Psoas muscle (tissue), 8 donors: ENCODE measurements around the gene DRD1. TPM values are rescaled to one million over a fixed set of nuclear protein-coding genes. Genes with fewer than 3 reads are reported as not detected.

ENCODE experiments used
- ATAC-seq, 4 donors: fragments of 200-7000 bp; cut with Tn5 transposase; one replicate each; pipeline ENCODE4 v1.9.1; 2020; ENCODE audit warnings: moderate library complexity in 3 of 4, mild to moderate bottlenecking in 2 of 4
- DNase-seq, 2 donors: peaks; one replicate each; pipeline ENCODE4 v3.0.0-alpha.2; 2020
- H3K27ac ChIP-seq: fragments of 200-600 bp; one replicate; pipeline ENCODE4 v1.8.0; 2022
- H3K27me3 ChIP-seq, 3 donors: fragments of 200-600 bp in 1 of 3; one replicate each; pipeline versions ENCODE4 v1.6.1 to v1.8.0; 2013 to 2022; ENCODE audit warnings: low read length in 2 of 3, mild to moderate bottlenecking in 2 of 3, moderate library complexity in 1 of 3; ENCODE audit not compliant: insufficient read depth in 3 of 3
- H3K36me3 ChIP-seq, 2 donors: fragments of 200-600 bp in 1 of 2; one replicate each; pipeline versions ENCODE4 v1.6.1 to v1.8.0; 2013 to 2022; ENCODE audit warnings: low read depth in 1 of 2, mild to moderate bottlenecking in 1 of 2, moderate library complexity in 1 of 2; ENCODE audit not compliant: insufficient read depth in 1 of 2
- H3K4me1 ChIP-seq: fragments of 200-600 bp; one replicate; pipeline ENCODE4 v1.8.0; 2022
- H3K4me3 ChIP-seq: fragments of 200-600 bp; one replicate; pipeline ENCODE4 v1.8.0; 2022; ENCODE audit warnings: mild to moderate bottlenecking
- H3K9me3 ChIP-seq: fragments of 200-600 bp; one replicate; pipeline ENCODE4 v1.8.0; 2022
- WGBS, 3 donors: extraction: QIAGEN DNeasy Blood & Tissue Kit; methylation state at CpG; one replicate each; pipeline versions ENCODE4 v1.1.6 to v1.1.7; 2013; 5-methylcytosine and 5-hydroxymethylcytosine counted together
- intact Hi-C, 2 donors: fragments of 100-400 bp; cut with DNase I; formaldehyde crosslinking; loops; one replicate each; pipeline versions ENCODE4 v1.11.0 to v1.14.2; 2022
- polyA plus RNA-seq, 3 donors: library from polyadenylated mRNA; stranded (reverse); fragments of 200-250 nt; gene quantifications; one replicate each; pipeline ENCODE4 v1.2.3, GENCODE V29; 2013
- total RNA-seq, 4 donors: library from RNA; stranded (reverse); fragmentation: NEBNext Ultra II Directional in 2 of 4; extraction: Animal tissue kit (Norgen Biotek cat#: 25700) in 2 of 4; gene quantifications; one replicate each; pipeline versions ENCODE4 v1.2.1 to v1.2.4, GENCODE V29; 2021 to 2023
- TF ChIP-seq, protein P1 (sequence below): fragments of 200-600 bp; IDR thresholded peaks from one replicate; pipeline ENCODE4 v1.8.0; 2022; ENCODE audit warnings: antibody characterized with exemption
- donor health status: healthy with polysubstance abuse.
- donor health status: DM: no; HTN: no; CAD: no; lungs with moderate emphysema.
- donor health status: Bipolar disorder and iron deficiency.
- donor health status: healthy.
- donor health status: DM: yes; HTN: yes; CAD: no.
- donor health status: DM: no; HTN: no; CAD: no.
- donor health status: DM: no; HTN: no; CAD: no.
- donor health status: DM: yes; HTN: yes; CAD: no.

Gene DRD1
- total and polyA plus RNA-seq, 7 donors, result 0.01 to 0.06 TPM; not detected in 5

DNA sequence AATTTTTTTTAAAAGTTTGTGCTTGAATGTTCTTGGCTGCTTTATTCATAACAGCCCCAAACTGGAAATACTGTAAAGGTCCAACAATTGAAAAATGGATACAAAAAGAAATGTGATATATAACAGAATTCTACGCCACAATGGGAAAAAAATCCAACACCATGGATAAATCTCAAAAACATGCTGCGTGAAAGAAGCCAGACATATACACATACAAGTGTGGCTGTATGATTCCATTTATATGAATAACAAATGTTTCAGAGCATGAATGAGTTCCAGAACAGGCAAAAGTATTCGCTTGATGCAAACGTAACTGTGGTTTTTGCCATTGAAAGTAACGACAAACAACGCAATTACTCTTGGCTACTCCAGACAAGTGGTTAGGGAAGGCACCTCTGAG lies 27.2 kb upstream of the DRD1 start:
- ATAC-seq, result no peak
- 92 to 95% (median 93%) methylated on average over 6 of the region's 6 CpGs for WGBS, 3 donors
- Histone ChIP-seq H3K27me3 (no peaks in the 10 kb centered on the region), H3K4me3 (no peak overlapping the region), H3K27ac (no peak overlapping the region), H3K9me3 (no peaks in the 10 kb centered on the region), H3K36me3 (no peaks in the 10 kb centered on the region), H3K4me1 (no peaks in the 10 kb centered on the region)
- intact Hi-C loops, result no loop called here
- TF ChIP-seq, protein P1, sequence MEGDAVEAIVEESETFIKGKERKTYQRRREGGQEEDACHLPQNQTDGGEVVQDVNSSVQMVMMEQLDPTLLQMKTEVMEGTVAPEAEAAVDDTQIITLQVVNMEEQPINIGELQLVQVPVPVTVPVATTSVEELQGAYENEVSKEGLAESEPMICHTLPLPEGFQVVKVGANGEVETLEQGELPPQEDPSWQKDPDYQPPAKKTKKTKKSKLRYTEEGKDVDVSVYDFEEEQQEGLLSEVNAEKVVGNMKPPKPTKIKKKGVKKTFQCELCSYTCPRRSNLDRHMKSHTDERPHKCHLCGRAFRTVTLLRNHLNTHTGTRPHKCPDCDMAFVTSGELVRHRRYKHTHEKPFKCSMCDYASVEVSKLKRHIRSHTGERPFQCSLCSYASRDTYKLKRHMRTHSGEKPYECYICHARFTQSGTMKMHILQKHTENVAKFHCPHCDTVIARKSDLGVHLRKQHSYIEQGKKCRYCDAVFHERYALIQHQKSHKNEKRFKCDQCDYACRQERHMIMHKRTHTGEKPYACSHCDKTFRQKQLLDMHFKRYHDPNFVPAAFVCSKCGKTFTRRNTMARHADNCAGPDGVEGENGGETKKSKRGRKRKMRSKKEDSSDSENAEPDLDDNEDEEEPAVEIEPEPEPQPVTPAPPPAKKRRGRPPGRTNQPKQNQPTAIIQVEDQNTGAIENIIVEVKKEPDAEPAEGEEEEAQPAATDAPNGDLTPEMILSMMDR, result no peak
- DNase-seq, result no peak

DNA sequence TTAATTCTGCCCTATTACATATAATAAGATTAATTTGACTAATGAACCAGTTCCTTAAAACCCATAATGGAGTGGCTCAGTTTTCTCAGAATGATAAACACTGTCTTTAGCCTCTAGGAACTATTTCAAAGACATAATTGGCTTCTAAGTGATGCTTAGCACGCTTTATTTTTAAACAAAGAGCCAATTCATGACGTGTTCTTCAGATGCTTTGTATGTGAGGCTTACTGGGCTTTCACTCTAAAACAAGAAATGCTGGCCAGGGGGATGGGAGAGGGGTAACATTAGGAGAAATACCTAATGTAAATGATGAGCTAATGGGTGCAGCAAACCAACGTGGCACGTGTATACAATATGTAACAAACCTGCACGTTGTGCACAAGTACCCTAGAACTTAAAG lies 26.8 kb upstream of the DRD1 start:
- intact Hi-C loops, result no loop called here
- Histone ChIP-seq H3K9me3 (no peaks in the 10 kb centered on the region), H3K4me1 (no peaks in the 10 kb centered on the region), H3K4me3 (no peak overlapping the region), H3K36me3 (no peaks in the 10 kb centered on the region), H3K27ac (no peak overlapping the region), H3K27me3 (no peaks in the 10 kb centered on the region)
- DNase-seq, result no peak
- no peak for ATAC-seq
- 45 to 66% (median 46%) methylated on average over 5 of the region's 5 CpGs for WGBS, 3 donors
- TF ChIP-seq, protein P1, result no peak

GRCh38 chr5:175469916-175470315 lies 25.9 kb upstream of the DRD1 start:
- H3K4me1 ChIP-seq, result no peaks in the 10 kb centered on the region
- ATAC-seq (no peak), DNase-seq (no peak)
- no peaks in the 10 kb centered on the region for H3K36me3 ChIP-seq
- no peaks in the 10 kb centered on the region for H3K9me3 ChIP-seq
- no peak overlapping the region for H3K27ac ChIP-seq
- WGBS, 3 donors, result 61 to 83% (median 71%) methylated on average over 3 of the region's 3 CpGs
- H3K27me3 ChIP-seq, result no peaks in the 10 kb centered on the region
- no peak overlapping the region for H3K4me3 ChIP-seq
- intact Hi-C loops, result no loop called here
- TF ChIP-seq, protein P1, result no peak

GRCh38 chr5:175468892-175469291 lies 24.9 kb upstream of the DRD1 start:
- H3K4me3 ChIP-seq, result no peak overlapping the region
- H3K4me1 ChIP-seq, result no peaks in the 10 kb centered on the region
- ATAC-seq, result no peak
- intact Hi-C loops, result no loop called here
- 96 to 97% (median 96%) methylated on average over 1 of the region's 1 CpG for WGBS, 3 donors
- no peaks in the 10 kb centered on the region for H3K9me3 ChIP-seq
- TF ChIP-seq, protein P1, result no peak
- no peaks in the 10 kb centered on the region for H3K27me3 ChIP-seq
- no peak for DNase-seq
- H3K36me3 ChIP-seq, result no peaks in the 10 kb centered on the region
- no peak overlapping the region for H3K27ac ChIP-seq

DNA sequence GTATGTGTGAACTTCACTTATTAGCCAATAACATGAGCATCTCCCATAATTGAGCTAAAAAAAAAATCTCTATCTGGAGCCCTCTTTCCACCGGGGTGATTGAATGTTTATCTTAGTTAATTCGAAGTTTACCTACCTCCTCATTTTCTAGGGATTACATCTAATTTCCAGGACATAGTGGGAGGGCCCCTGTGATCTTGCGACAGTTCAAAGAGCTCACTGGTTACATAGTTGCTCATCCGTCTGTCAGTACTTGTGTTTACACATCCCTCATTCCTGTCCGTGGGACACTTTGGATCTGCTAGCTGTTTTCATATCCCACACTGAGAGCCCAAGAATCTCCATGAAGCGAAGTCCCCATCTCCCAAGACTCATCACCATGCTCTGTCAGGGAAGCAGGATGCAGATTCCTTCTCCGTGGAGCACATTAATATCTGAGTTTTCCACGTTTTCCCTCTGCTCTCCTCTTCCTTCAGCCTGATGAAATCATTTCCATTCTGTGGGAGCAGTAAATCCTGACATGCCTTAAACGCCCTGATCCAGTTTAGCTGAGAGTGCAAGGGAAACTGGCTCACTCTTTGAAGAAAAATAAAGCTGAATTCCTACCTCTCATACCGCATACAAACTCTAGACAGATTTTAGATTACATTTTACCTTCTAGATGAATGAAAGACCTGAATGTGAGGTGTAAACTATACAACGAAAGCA lies 24.2 kb upstream of the DRD1 start:
- 54 to 63% (median 63%) methylated on average over 11 of the region's 11 CpGs for WGBS, 3 donors
- H3K9me3 ChIP-seq, result no peaks in the 10 kb centered on the region

More for the DNA sequence above, 24.2 kb upstream of the DRD1 start:
- intact Hi-C loops, result no loop called here
- H3K36me3 ChIP-seq, result no peaks in the 10 kb centered on the region
- no peak overlapping the region for H3K27ac ChIP-seq
- TF ChIP-seq, protein P1, result no peak
- no peaks in the 10 kb centered on the region for H3K27me3 ChIP-seq
- no peak overlapping the region for H3K4me3 ChIP-seq
- DNase-seq (no peak), ATAC-seq (no peak)
- H3K4me1 ChIP-seq, result no peaks in the 10 kb centered on the region
